ENCODE measurements around the gene FYN. TPM values are rescaled to one million over a fixed set of nuclear protein-coding genes. Genes with fewer than 3 reads are reported as not detected.

Gene FYN
- total RNA-seq, 1 donor from 2014 or later = 46.3 TPM

- H3K27ac ChIP-seq (replicated peaks) = no peak overlapping the region
- H3K27me3 ChIP-seq (ENCODE audit: low read depth) = no peaks in the 10 kb centered on the region
- no peaks in the 10 kb centered on the region for H3K9me3 ChIP-seq (replicated peaks)
- peaks cover 89% of the 10 kb centered on the region for H3K4me1 ChIP-seq
- no peaks in the 10 kb centered on the region for H3K36me3 ChIP-seq
- TF ChIP-seq CTCF (IDR thresholded peaks at IDR 0.05; ENCODE audit: borderline replicate concordance) = no peak
- DNase-seq = no peak
- intact Hi-C loops (cut with micrococcal nuclease) = no loop called here
- no peak overlapping the region for H3K4me3 ChIP-seq
These were observed 8.1 kb downstream of the FYN start for GRCh38 chr6:111865049-111865585.

GRCh38 chr6:111864138-111865048, 8.9 kb downstream of the FYN start:
- Histone ChIP-seq H3K27ac (replicated peaks) (no peak overlapping the region), H3K4me1 (peaks cover 83% of the 10 kb centered on the region), H3K36me3 (no peaks in the 10 kb centered on the region), H3K27me3 (ENCODE audit: low read depth) (no peaks in the 10 kb centered on the region), H3K9me3 (replicated peaks) (no peaks in the 10 kb centered on the region), H3K4me3 (no peak overlapping the region)
- DNase-seq = no peak
- TF ChIP-seq CTCF (IDR thresholded peaks at IDR 0.05; ENCODE audit: borderline replicate concordance) = no peak
- intact Hi-C loops (cut with micrococcal nuclease) = no loop called here

- Histone ChIP-seq H3K27ac (replicated peaks) (no peak overlapping the region), H3K36me3 (no peaks in the 10 kb centered on the region), H3K4me1 (peaks cover 85% of the 10 kb centered on the region), H3K27me3 (ENCODE audit: low read depth) (no peaks in the 10 kb centered on the region), H3K4me3 (no peak overlapping the region), H3K9me3 (replicated peaks) (no peaks in the 10 kb centered on the region)
- TF ChIP-seq CTCF (IDR thresholded peaks at IDR 0.05; ENCODE audit: borderline replicate concordance) = no peak
- DNase-seq = no peak
- intact Hi-C loops (cut with micrococcal nuclease) = no loop called here
These were observed 10.5 kb downstream of the FYN start for GRCh38 chr6:111862741-111863140.

GRCh38 chr6:111862314-111862713, 10.9 kb downstream of the FYN start:
- Histone ChIP-seq H3K4me1 (peaks cover 87% of the 10 kb centered on the region), H3K27ac (replicated peaks) (no peak overlapping the region)

GRCh38 chr6:111861431-111861885, 11.8 kb downstream of the FYN start:
- intact Hi-C loops (cut with micrococcal nuclease) = no loop called here
- Histone ChIP-seq H3K4me3 (no peak overlapping the region), H3K27me3 (ENCODE audit: low read depth) (no peaks in the 10 kb centered on the region), H3K36me3 (no peaks in the 10 kb centered on the region), H3K9me3 (replicated peaks) (no peaks in the 10 kb centered on the region), H3K4me1 (peaks cover 86% of the 10 kb centered on the region), H3K27ac (replicated peaks) (peak overlapping the region; percentile 0)
- no peak for TF ChIP-seq CTCF (IDR thresholded peaks at IDR 0.05; ENCODE audit: borderline replicate concordance)
- DNase-seq = no peak

More at GRCh38 chr6:111862314-111862713, 10.9 kb downstream of the FYN start:
- H3K9me3 ChIP-seq (replicated peaks) = no peaks in the 10 kb centered on the region
- intact Hi-C loops (cut with micrococcal nuclease) = no loop called here
- DNase-seq = no peak
- no peak overlapping the region for H3K4me3 ChIP-seq
- no peaks in the 10 kb centered on the region for H3K36me3 ChIP-seq
- no peak for TF ChIP-seq CTCF (IDR thresholded peaks at IDR 0.05; ENCODE audit: borderline replicate concordance)
- no peaks in the 10 kb centered on the region for H3K27me3 ChIP-seq (ENCODE audit: low read depth)

Measured in left ventricle myocardium inferior (tissue), 1 donor.